Activated naive CD8-positive, alpha-beta T cell treated with anti-CD3 and anti-CD28 coated beads for 36 hours (primary cell): ENCODE results near the gene GRK5. TPM values are rescaled to one million over a fixed set of nuclear protein-coding genes. Genes with fewer than 3 reads are reported as not detected.
A peak's percentile ranks its signal among the peaks of the same experiment; 100 is the strongest.

Experiments used
- DNase-seq: peaks from one replicate; pipeline ENCODE4 v3.0.0; 2021
- H3K27ac Mint-ChIP-seq: one replicate; pipeline ENCODE4 v1.8.0; 2022; ENCODE audit warnings: mild to moderate bottlenecking, moderate library complexity, mixed read lengths
- H3K27me3 Mint-ChIP-seq: one replicate; pipeline ENCODE4 v1.8.0; 2022; ENCODE audit warnings: mild to moderate bottlenecking, mixed read lengths
- H3K36me3 Mint-ChIP-seq: one replicate; pipeline ENCODE4 v1.8.0; 2021; ENCODE audit warnings: mild to moderate bottlenecking, mixed read lengths
- H3K4me1 Mint-ChIP-seq: one replicate; pipeline ENCODE4 v1.8.0; 2021; ENCODE audit warnings: mixed read lengths
- H3K4me3 Mint-ChIP-seq: one replicate; pipeline ENCODE4 v1.8.0; 2022; ENCODE audit warnings: mild to moderate bottlenecking, moderate library complexity, mixed read lengths
- H3K9me3 Mint-ChIP-seq: one replicate; pipeline ENCODE4 v1.8.0; 2022; ENCODE audit warnings: mixed read lengths
- total RNA-seq, 2 experiments: library from RNA; stranded (reverse); gene quantifications; one replicate each; pipeline ENCODE4 v1.2.3, GENCODE V29; 2021

The GRK5 gene
- total RNA-seq, 2 experiments from 2014 or later = 12.8 TPM

GRCh38 chr10:119413093-119413453, 205.7 kb downstream of the GRK5 start:
- Mint-ChIP-seq H3K27me3 (no peaks in the 10 kb centered on the region), H3K4me3 (no peak overlapping the region), H3K36me3 (no peaks in the 10 kb centered on the region), H3K9me3 (no peaks in the 10 kb centered on the region), H3K4me1 (no peaks in the 10 kb centered on the region), H3K27ac (no peak overlapping the region)
- DNase-seq = no peak

- no peaks in the 10 kb centered on the region for H3K27me3 Mint-ChIP-seq
- no peak for DNase-seq
- no peaks in the 10 kb centered on the region for H3K36me3 Mint-ChIP-seq
- no peaks in the 10 kb centered on the region for H3K9me3 Mint-ChIP-seq
- no peak overlapping the region for H3K27ac Mint-ChIP-seq
- H3K4me3 Mint-ChIP-seq = no peak overlapping the region
- H3K4me1 Mint-ChIP-seq = no peaks in the 10 kb centered on the region
Observed at GRCh38 chr10:119413471-119414080, 206.2 kb downstream of the GRK5 start.

GRCh38 chr10:119414081-119414611, 206.8 kb downstream of the GRK5 start:
- Mint-ChIP-seq H3K36me3 (no peaks in the 10 kb centered on the region), H3K4me1 (no peaks in the 10 kb centered on the region), H3K4me3 (no peak overlapping the region), H3K9me3 (no peaks in the 10 kb centered on the region), H3K27ac (no peak overlapping the region), H3K27me3 (no peaks in the 10 kb centered on the region)
- no peak for DNase-seq

GRCh38 chr10:119415121-119415520, 207.8 kb downstream of the GRK5 start:
- no peak for DNase-seq
- Mint-ChIP-seq H3K36me3 (no peaks in the 10 kb centered on the region), H3K4me1 (no peaks in the 10 kb centered on the region), H3K4me3 (no peak overlapping the region), H3K27ac (no peak overlapping the region), H3K9me3 (no peaks in the 10 kb centered on the region), H3K27me3 (no peaks in the 10 kb centered on the region)

- H3K27me3 Mint-ChIP-seq = no peaks in the 10 kb centered on the region
- no peaks in the 10 kb centered on the region for H3K4me1 Mint-ChIP-seq
- no peaks in the 10 kb centered on the region for H3K36me3 Mint-ChIP-seq
- no peak overlapping the region for H3K4me3 Mint-ChIP-seq
- no peak for DNase-seq
- no peaks in the 10 kb centered on the region for H3K9me3 Mint-ChIP-seq
- no peak overlapping the region for H3K27ac Mint-ChIP-seq
Observed at GRCh38 chr10:119415536-119416503, 208.4 kb downstream of the GRK5 start.

GRCh38 chr10:119416855-119417254, 209.5 kb downstream of the GRK5 start:
- no peaks in the 10 kb centered on the region for H3K27me3 Mint-ChIP-seq
- no peak overlapping the region for H3K4me3 Mint-ChIP-seq
- no peak overlapping the region for H3K27ac Mint-ChIP-seq
- H3K9me3 Mint-ChIP-seq = no peaks in the 10 kb centered on the region
- no peaks in the 10 kb centered on the region for H3K36me3 Mint-ChIP-seq
- DNase-seq = peak; percentile 67
- H3K4me1 Mint-ChIP-seq = no peaks in the 10 kb centered on the region

- no peaks in the 10 kb centered on the region for H3K27me3 Mint-ChIP-seq
- no peak overlapping the region for H3K4me3 Mint-ChIP-seq
- no peak overlapping the region for H3K27ac Mint-ChIP-seq
- H3K36me3 Mint-ChIP-seq = no peaks in the 10 kb centered on the region
- no peaks in the 10 kb centered on the region for H3K4me1 Mint-ChIP-seq
- no peaks in the 10 kb centered on the region for H3K9me3 Mint-ChIP-seq
- no peak for DNase-seq
Observed at GRCh38 chr10:119417852-119418251, 210.5 kb downstream of the GRK5 start.

GRCh38 chr10:119418362-119418761, 211.0 kb downstream of the GRK5 start:
- DNase-seq = no peak
- H3K4me1 Mint-ChIP-seq = no peaks in the 10 kb centered on the region
- H3K9me3 Mint-ChIP-seq = no peaks in the 10 kb centered on the region
- H3K4me3 Mint-ChIP-seq = no peak overlapping the region
- H3K27ac Mint-ChIP-seq = no peak overlapping the region
- no peaks in the 10 kb centered on the region for H3K27me3 Mint-ChIP-seq
- H3K36me3 Mint-ChIP-seq = no peaks in the 10 kb centered on the region

GRCh38 chr10:119419931-119420330, 212.6 kb downstream of the GRK5 start:
- no peak overlapping the region for H3K4me3 Mint-ChIP-seq
- no peaks in the 10 kb centered on the region for H3K27me3 Mint-ChIP-seq
- H3K9me3 Mint-ChIP-seq = no peaks in the 10 kb centered on the region
- H3K4me1 Mint-ChIP-seq = no peaks in the 10 kb centered on the region
- DNase-seq = no peak
- no peaks in the 10 kb centered on the region for H3K36me3 Mint-ChIP-seq
- H3K27ac Mint-ChIP-seq = no peak overlapping the region

GRCh38 chr10:119420950-119421875, 213.8 kb downstream of the GRK5 start:
- Mint-ChIP-seq H3K4me3 (no peak overlapping the region), H3K36me3 (no peaks in the 10 kb centered on the region), H3K27ac (no peak overlapping the region), H3K4me1 (no peaks in the 10 kb centered on the region), H3K27me3 (no peaks in the 10 kb centered on the region), H3K9me3 (no peaks in the 10 kb centered on the region)
- DNase-seq = no peak

GRCh38 chr10:119421891-119422681, 214.7 kb downstream of the GRK5 start:
- Mint-ChIP-seq H3K4me1 (no peaks in the 10 kb centered on the region), H3K9me3 (no peaks in the 10 kb centered on the region), H3K27me3 (no peaks in the 10 kb centered on the region), H3K27ac (no peak overlapping the region), H3K4me3 (no peak overlapping the region), H3K36me3 (no peaks in the 10 kb centered on the region)
- DNase-seq = no peak

GRCh38 chr10:119422682-119423509, 215.5 kb downstream of the GRK5 start:
- Mint-ChIP-seq H3K9me3 (no peaks in the 10 kb centered on the region), H3K36me3 (no peaks in the 10 kb centered on the region), H3K27ac (no peak overlapping the region), H3K4me1 (no peaks in the 10 kb centered on the region), H3K4me3 (no peak overlapping the region), H3K27me3 (no peaks in the 10 kb centered on the region)
- no peak for DNase-seq

- Mint-ChIP-seq H3K4me3 (no peak overlapping the region), H3K27me3 (no peaks in the 10 kb centered on the region), H3K36me3 (peaks cover 2% of the 10 kb centered on the region), H3K9me3 (no peaks in the 10 kb centered on the region), H3K4me1 (peaks cover 3% of the 10 kb centered on the region), H3K27ac (no peak overlapping the region)
- DNase-seq = no peak
Observed at GRCh38 chr10:119423510-119424257, 216.3 kb downstream of the GRK5 start.
